Astrocyte of the cerebellum (primary cell): Measurements from ENCODE around the gene CELSR2.

Source experiments
- DNase-seq: peaks from one replicate; pipeline ENCODE4 v3.0.0-alpha.2; 2011; ENCODE audit warnings: low read depth
- H3K4me3 ChIP-seq: 2 replicates; pipeline ENCODE4 v1.5.1; 2011; ENCODE audit warnings: mild to moderate bottlenecking, low read depth, low read length, moderate library complexity
- in situ Hi-C: cut with HindIII; loops from 2 replicates; pipeline ENCODE4 v1.10.0; 2017; ENCODE audit warnings: low sequenced_read_pairs
- TF ChIP-seq, protein P1 (sequence below): IDR thresholded peaks from 2 replicates; pipeline ENCODE4 v1.5.1; 2012; ENCODE audit warnings: low read length, low read depth, moderate library complexity, mild to moderate bottlenecking; ENCODE audit errors: missing control alignments

The CELSR2 gene

DNA sequence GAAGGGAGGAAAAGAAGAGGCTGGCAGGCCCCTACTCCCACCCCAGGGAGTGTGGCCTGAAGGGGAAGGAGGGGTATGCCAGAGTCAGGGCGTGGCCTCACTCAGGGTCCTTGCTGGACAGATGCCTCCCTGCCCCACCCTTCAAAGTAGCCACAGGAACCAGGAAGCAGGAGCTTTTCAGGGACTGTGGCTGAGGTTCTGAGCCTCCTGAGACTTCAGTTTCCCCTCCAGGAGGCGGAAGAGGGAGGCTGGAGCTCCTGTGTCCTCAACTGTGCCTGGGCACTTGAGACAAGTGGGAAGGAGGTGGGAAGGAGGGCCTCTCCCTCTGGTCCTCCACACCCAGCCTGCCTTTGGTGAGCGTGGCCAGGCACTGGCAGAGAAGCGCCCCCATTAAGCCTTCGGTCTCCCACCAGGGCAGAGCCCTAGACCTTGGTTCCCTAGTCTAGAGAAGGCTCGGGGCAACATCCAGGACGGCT lies 5.3 kb downstream of the CELSR2 start:
- no peak overlapping the region for H3K4me3 ChIP-seq
- in situ Hi-C loops, result no loop called here
- no peak for DNase-seq
- TF ChIP-seq, protein P1, sequence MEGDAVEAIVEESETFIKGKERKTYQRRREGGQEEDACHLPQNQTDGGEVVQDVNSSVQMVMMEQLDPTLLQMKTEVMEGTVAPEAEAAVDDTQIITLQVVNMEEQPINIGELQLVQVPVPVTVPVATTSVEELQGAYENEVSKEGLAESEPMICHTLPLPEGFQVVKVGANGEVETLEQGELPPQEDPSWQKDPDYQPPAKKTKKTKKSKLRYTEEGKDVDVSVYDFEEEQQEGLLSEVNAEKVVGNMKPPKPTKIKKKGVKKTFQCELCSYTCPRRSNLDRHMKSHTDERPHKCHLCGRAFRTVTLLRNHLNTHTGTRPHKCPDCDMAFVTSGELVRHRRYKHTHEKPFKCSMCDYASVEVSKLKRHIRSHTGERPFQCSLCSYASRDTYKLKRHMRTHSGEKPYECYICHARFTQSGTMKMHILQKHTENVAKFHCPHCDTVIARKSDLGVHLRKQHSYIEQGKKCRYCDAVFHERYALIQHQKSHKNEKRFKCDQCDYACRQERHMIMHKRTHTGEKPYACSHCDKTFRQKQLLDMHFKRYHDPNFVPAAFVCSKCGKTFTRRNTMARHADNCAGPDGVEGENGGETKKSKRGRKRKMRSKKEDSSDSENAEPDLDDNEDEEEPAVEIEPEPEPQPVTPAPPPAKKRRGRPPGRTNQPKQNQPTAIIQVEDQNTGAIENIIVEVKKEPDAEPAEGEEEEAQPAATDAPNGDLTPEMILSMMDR, result no peak

DNA sequence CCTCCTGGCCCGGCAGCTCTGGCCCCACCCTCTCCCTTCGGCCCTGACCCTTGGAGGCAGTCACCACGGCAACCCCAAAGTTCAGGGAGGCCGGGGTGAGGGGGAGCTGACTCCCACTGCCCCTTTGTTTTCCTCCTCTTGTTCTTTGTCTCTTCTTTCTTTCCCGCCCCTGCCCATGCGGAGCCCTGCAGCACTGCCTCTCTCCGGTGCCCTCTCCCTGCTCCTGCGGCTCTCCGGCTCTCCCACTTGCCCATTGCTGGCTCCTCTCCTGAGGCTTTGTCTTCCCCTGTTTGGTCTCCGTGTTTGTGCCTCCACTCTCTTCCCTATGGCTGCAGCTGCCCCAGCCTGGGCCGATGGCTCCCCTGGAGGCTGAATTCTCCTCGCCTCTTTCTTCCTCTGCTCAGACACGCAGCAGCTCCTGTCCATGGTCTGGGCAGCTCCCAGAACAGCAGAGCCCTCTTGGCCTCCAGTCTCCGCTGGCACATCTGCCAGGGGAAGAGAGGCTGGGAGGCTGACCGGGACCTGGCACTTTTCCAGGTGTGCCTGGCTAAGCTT lies 5.8 kb downstream of the CELSR2 start:
- H3K4me3 ChIP-seq, result no peak overlapping the region
- in situ Hi-C loops, result no loop called here
- no peak for DNase-seq
- TF ChIP-seq, protein P1, result peak; percentile 54

DNA sequence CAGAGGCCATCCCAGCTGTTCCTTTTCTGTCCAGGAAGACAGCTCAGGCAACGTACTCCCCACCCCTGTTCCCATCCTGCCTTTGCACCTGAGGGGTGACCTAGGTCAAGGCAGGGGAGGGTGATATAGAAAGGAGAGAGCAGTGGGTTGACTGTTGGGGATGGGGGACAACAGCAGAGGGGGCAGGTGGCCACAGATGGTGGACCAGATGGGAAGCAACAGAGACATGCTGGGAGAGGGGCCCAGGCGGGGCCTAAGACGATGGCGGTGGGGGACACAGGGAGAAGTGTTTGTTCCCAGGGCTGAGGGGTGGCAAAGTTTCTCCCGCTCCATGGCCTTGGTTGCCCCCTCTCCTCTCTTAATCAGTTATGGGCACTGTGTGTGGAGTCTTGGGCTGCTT lies 6.3 kb downstream of the CELSR2 start:
- no peak for DNase-seq
- TF ChIP-seq, protein P1, result no peak
- in situ Hi-C loops, result no loop called here
- H3K4me3 ChIP-seq, result no peak overlapping the region

DNA sequence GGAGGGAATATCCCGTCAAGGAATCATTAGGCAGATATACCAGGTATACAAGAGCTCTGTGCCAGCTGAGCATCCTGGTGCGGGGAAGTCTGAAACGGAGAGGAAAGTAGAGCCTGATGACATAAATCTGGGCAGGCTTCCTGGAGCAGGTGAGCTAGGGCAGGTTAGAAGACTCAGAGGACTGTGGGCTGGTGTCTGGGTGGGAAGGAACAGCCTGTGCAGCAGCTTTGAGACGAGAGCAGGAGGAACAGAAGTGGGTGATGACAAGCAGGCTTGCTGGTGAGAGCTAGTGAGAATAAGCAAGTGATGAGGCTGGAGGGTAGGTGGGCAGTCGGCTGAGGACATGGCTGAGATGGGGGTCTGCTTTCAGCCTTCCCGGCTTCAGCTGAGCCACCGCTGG lies 6.7 kb downstream of the CELSR2 start:
- in situ Hi-C loops, result no loop called here
- TF ChIP-seq, protein P1, result no peak
- no peak overlapping the region for H3K4me3 ChIP-seq
- DNase-seq, result no peak

DNA sequence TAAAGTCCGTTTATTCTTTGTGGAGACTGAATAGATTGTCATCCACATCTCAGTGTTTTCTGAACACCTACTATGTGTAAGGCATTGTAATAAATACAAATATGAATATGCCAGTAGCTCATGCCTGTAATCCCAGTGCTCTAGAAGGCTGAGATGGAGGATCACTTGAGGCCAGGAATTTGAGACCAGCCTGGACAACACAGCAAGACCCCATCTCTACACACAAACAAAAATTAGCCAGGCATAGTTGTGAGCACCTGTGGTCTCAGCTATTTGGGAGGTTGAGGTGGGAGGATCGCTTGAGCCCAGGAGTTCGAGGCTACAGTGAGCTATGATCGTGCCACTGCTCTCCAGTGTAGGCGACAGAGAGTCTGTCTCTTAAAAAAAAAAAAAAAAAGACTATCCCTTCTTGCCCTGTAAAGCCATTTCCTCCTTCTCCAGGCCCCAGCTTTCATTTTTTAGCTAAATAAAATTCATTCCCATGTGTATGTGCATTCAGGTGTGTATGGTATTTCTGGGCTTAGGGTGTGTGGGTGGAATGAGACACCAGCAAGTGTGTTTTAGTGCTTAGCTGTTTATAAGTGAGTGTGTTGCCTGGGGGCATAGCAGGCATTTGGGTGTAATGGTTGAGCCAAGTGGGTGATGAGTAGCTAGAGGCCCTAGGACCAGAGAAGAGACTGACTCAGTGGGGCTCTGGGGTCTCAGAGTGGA lies 7.8 kb downstream of the CELSR2 start:
- no peak for DNase-seq
- in situ Hi-C loops, result no loop called here
- TF ChIP-seq, protein P1, result no peak
- no peak overlapping the region for H3K4me3 ChIP-seq

DNA sequence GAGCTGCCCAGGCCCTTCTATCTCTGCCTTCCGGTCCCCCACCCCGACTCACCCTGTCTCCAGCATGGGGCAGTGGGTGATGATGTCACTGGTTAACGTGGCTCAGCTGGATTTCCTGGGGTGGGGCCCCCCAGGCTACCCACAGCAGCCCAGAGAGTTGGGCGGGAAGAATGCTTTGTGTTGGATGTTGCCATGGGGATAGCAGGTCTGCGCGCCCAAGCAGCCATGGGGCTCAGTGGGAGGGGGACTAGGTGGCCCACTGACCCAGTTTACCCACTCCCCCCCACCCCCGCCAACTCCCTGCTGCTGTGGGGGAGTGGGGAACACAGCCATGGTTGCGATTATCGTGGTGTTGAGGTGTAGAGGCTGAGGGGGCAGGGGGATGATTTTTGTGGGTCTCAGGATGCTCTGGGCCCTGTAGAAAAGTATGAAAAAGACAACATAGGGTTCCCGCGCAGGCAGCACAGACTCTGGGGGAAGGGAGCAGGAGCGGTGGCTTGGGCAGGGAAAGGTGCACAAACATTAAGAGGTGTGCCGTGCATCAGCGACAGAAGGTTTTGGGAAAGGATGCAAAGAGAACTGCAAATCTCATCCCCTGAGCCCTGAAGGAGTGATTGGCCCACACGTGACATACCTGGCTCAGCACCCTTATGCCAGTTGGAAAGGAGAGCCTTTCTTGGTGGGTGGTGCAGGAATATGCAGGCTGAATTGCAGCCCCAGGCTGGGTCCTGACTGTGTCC lies 8.5 kb downstream of the CELSR2 start:
- no peak overlapping the region for H3K4me3 ChIP-seq
- TF ChIP-seq, protein P1, result no peak
- in situ Hi-C loops, result no loop called here
- DNase-seq, result no peak
